MCF 10A (cell line): ENCODE results near the gene RAB37. TPM values are rescaled to one million over a fixed set of nuclear protein-coding genes. Genes with fewer than 3 reads are reported as not detected.

ENCODE experiments used
- BruUV-seq: library from RNA; stranded (reverse); fragments of 400-500 nt; replicated peaks from 2 replicates; lab custom pipeline; 2021; lab: Mats Ljungman, UMichigan
- CTCF ChIA-PET: fragments of 300-600 bp; sonication (Branson Sonifier 250); formaldehyde crosslinking; extraction: SDS; loops from one replicate; lab custom pipeline; 2021; ENCODE audit warnings: antibody characterized with exemption, inconsistent platforms; lab: Yijun Ruan, JAX
- POLR2A ChIA-PET: fragments of 300-600, 350-650 bp; sonication (Branson Sonifier 250); formaldehyde crosslinking; extraction: SDS; loops from one replicate; lab custom pipeline; 2020; ENCODE audit warnings: antibody characterized with exemption, inconsistent platforms; lab: Yijun Ruan, JAX
- DNase-seq: peaks from one replicate; pipeline ENCODE4 v3.0.0-alpha.2; 2018; ENCODE audit not compliant: unreplicated experiment
- H3K27ac Mint-ChIP-seq: one replicate; pipeline ENCODE4 v1.8.0; 2022; ENCODE audit warnings: mild to moderate bottlenecking, low read depth, mixed read lengths; ENCODE audit not compliant: unreplicated experiment
- H3K27me3 Mint-ChIP-seq: one replicate; pipeline ENCODE4 v1.8.0; 2022; ENCODE audit warnings: mixed read lengths; ENCODE audit not compliant: insufficient read depth, unreplicated experiment
- H3K36me3 Mint-ChIP-seq: one replicate; pipeline ENCODE4 v1.8.0; 2022; ENCODE audit warnings: mild to moderate bottlenecking, moderate library complexity, mixed read lengths; ENCODE audit not compliant: insufficient read depth, unreplicated experiment
- H3K4me1 Mint-ChIP-seq: one replicate; pipeline ENCODE4 v1.8.0; 2022; ENCODE audit warnings: mixed read lengths; ENCODE audit not compliant: insufficient read depth, unreplicated experiment
- H3K4me3 Mint-ChIP-seq: one replicate; pipeline ENCODE4 v1.8.0; 2022; ENCODE audit warnings: mild to moderate bottlenecking, moderate library complexity, mixed read lengths; ENCODE audit not compliant: unreplicated experiment
- H3K9me3 Mint-ChIP-seq: one replicate; pipeline ENCODE4 v1.8.0; 2022; ENCODE audit warnings: mixed read lengths; ENCODE audit not compliant: unreplicated experiment
- CTCF ChIP-seq: fragments of 200-600 bp; IDR thresholded peaks from one replicate; pipeline ENCODE4 v1.8.0; 2022; ENCODE audit warnings: antibody characterized with exemption, mild to moderate bottlenecking; ENCODE audit not compliant: unreplicated experiment
- intact Hi-C: fragments of 100-400 bp; cut with micrococcal nuclease; formaldehyde crosslinking; loops from 2 replicates; pipeline ENCODE4 v1.14.1; 2022
- total RNA-seq: library from RNA; stranded (reverse); gene quantifications from 2 replicates; pipeline ENCODE4 v1.2.3, GENCODE V29; 2022

RAB37 gene
- total RNA-seq, 1 experiment from 2014 or later, result not detected

GRCh38 chr17:74725111-74725510 is 11.9 kb upstream of the RAB37 start:
- Mint-ChIP-seq H3K27ac (no peak overlapping the region), H3K4me1 (no peaks in the 10 kb centered on the region), H3K4me3 (no peak overlapping the region), H3K27me3 (peaks cover 42% of the 10 kb centered on the region), H3K9me3 (no peaks in the 10 kb centered on the region), H3K36me3 (no peaks in the 10 kb centered on the region)
- ChIA-PET POLR2A (no interaction called here), CTCF (interaction anchor here (0.5 to 0.7 kb wide), 3 partner anchors 14 to 253 kb away, joined by 3 to 5 read pairs (median 4); no protein-coding TSS in a partner anchor)
- intact Hi-C loops, result no loop called here
- DNase-seq, result no peak
- TF ChIP-seq CTCF, result no peak
- no TSS peak for BruUV-seq

DNA sequence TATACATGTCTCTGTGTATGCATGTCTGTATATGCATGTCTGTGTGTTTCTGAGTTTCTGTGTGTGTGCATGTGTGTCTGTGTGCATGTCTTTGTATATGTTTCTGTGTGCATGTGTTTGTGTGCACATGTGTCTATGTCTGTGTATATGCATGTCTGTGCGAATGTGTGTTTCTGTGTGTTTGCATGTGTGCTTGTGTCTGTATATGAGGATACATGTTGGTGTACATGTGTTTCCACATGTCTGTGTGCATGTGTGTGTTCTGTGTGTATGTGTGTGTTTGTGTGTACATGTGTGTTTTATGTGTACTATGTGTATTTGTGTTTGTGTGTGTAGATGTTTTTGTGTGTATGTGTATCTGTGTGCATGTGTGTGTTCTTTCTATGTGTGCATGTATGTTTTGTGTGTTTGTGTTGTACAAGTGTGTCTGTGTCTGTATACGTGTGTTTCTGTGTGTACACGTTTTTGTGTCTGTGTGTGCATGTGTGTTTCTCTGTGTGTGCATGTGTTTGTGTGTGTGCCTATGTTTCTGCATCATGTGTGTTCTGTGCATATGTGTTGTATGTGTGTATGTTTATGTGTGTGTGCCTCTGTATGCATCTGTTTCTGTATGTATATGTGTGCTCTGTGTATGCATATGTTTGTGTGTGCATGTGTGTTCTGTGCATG is 8.9 kb upstream of the RAB37 start:
- no peak for DNase-seq
- Mint-ChIP-seq H3K27me3 (peaks cover 12% of the 10 kb centered on the region), H3K9me3 (no peaks in the 10 kb centered on the region), H3K36me3 (no peaks in the 10 kb centered on the region), H3K4me3 (no peak overlapping the region), H3K27ac (no peak overlapping the region), H3K4me1 (no peaks in the 10 kb centered on the region)
- no peak for TF ChIP-seq CTCF
- intact Hi-C loops, result no loop called here
- no TSS peak for BruUV-seq
- ChIA-PET POLR2A (no interaction called here), CTCF (no interaction called here)

GRCh38 chr17:74728702-74729075 is 8.4 kb upstream of the RAB37 start:
- Mint-ChIP-seq H3K4me1 (no peaks in the 10 kb centered on the region), H3K4me3 (no peak overlapping the region), H3K27me3 (peaks cover 12% of the 10 kb centered on the region), H3K27ac (no peak overlapping the region), H3K9me3 (no peaks in the 10 kb centered on the region), H3K36me3 (no peaks in the 10 kb centered on the region)
- CTCF ChIA-PET, result no interaction called here
- POLR2A ChIA-PET, result no interaction called here
- intact Hi-C loops, result no loop called here
- DNase-seq, result no peak
- no peak for TF ChIP-seq CTCF
- BruUV-seq, result no TSS peak

- Mint-ChIP-seq H3K4me3 (no peak overlapping the region), H3K27me3 (peaks cover 6% of the 10 kb centered on the region), H3K27ac (no peak overlapping the region), H3K36me3 (no peaks in the 10 kb centered on the region), H3K4me1 (no peaks in the 10 kb centered on the region), H3K9me3 (no peaks in the 10 kb centered on the region)
- no peak for DNase-seq
- no peak for TF ChIP-seq CTCF
- POLR2A ChIA-PET, result interaction anchor here (0.6 kb wide), 1 partner anchor 149 kb away, joined by 3 read pairs; no protein-coding TSS in a partner anchor
- no TSS peak for BruUV-seq
- CTCF ChIA-PET, result no interaction called here
- intact Hi-C loops, result no loop called here
These were observed 7.7 kb upstream of the RAB37 start for GRCh38 chr17:74729368-74729767.
